NCI-H2081 (cell line): ENCODE measurements around the gene FGL2.
"Not testable (repeated sequence)": the region's sequence is repeated elsewhere in the genome, so short reads cannot be mapped to it uniquely, and the experiment has no call there.

Experiments used
- DNase-seq, 2 experiments: peaks; one replicate each; lab custom pipeline; 2025; lab: John Stamatoyannopoulos, UW

FGL2 gene

GRCh38 chr7:77216181-77216845, 16.7 kb upstream of the FGL2 start:
- no peak for DNase-seq

- no peak for DNase-seq
These were observed 10.0 kb upstream of the FGL2 start for GRCh38 chr7:77209479-77210139.

- DNase-seq: no peak
These were observed 8.8 kb upstream of the FGL2 start for GRCh38 chr7:77208416-77208815.

GRCh38 chr7:77205706-77206105, 6.1 kb upstream of the FGL2 start:
- no peak for DNase-seq

GRCh38 chr7:77202481-77202976, 2.9 kb upstream of the FGL2 start:
- no peak for DNase-seq

- no peak for DNase-seq
These were observed 923 bp upstream of the FGL2 start for GRCh38 chr7:77200542-77200941.

- no peak for DNase-seq
These were observed 2.5 kb downstream of the FGL2 start for GRCh38 chr7:77197141-77197540.

- no peak for DNase-seq
These were observed 10.7 kb downstream of the FGL2 start for GRCh38 chr7:77188731-77189437.

GRCh38 chr7:77185866-77186265, 13.8 kb downstream of the FGL2 start:
- DNase-seq: no peak

GRCh38 chr7:77184990-77185389, 14.6 kb downstream of the FGL2 start:
- DNase-seq: no peak

- no peak for DNase-seq
These were observed 15.2 kb downstream of the FGL2 start for GRCh38 chr7:77184463-77184862.

- DNase-seq: no peak
These were observed 17.4 kb downstream of the FGL2 start for GRCh38 chr7:77182261-77182660.

- no peak for DNase-seq
These were observed 17.9 kb downstream of the FGL2 start for GRCh38 chr7:77181734-77182133.

GRCh38 chr7:77181015-77181595, 18.5 kb downstream of the FGL2 start:
- no peak for DNase-seq

GRCh38 chr7:77178024-77178423, 21.6 kb downstream of the FGL2 start:
- DNase-seq: not testable (repeated sequence)

GRCh38 chr7:77177321-77177904, 22.2 kb downstream of the FGL2 start:
- not testable (repeated sequence) for DNase-seq

GRCh38 chr7:77175274-77175800, 24.3 kb downstream of the FGL2 start:
- not testable (repeated sequence) for DNase-seq

- not testable (repeated sequence) for DNase-seq
These were observed 25.2 kb downstream of the FGL2 start for GRCh38 chr7:77174418-77174817.

GRCh38 chr7:77172437-77173172, 27.0 kb downstream of the FGL2 start:
- not testable (repeated sequence) for DNase-seq

- not testable (repeated sequence) for DNase-seq
These were observed 28.5 kb downstream of the FGL2 start for GRCh38 chr7:77171073-77171472.

GRCh38 chr7:77157446-77157845, 42.2 kb downstream of the FGL2 start:
- no peak for DNase-seq
